Vagina (tissue), 2 donors: ENCODE data around the gene SYT2. TPM values are rescaled to one million over a fixed set of nuclear protein-coding genes. Genes with fewer than 3 reads are reported as not detected.
"Not testable (repeated sequence)": the region's sequence is repeated elsewhere in the genome, so short reads cannot be mapped to it uniquely, and the experiment has no call there.

Source experiments
- DNase-seq, 2 donors: peaks; one replicate each; pipeline ENCODE4 v3.0.0-alpha.2; 2017; ENCODE audit errors: extremely low spot score in 2 of 2
- H3K27ac ChIP-seq: fragments of 200-600 bp; sonication (generic); one replicate; pipeline ENCODE4 v1.5.1; 2019
- H3K27me3 ChIP-seq: fragments of 200-600 bp; sonication (generic); one replicate; pipeline ENCODE4 v1.5.1; 2019
- H3K36me3 ChIP-seq, 2 donors: fragments of 200-600 bp; sonication (generic); one replicate each; pipeline ENCODE4 v1.5.1; 2017 to 2019
- H3K4me1 ChIP-seq: fragments of 200-600 bp; sonication (generic); one replicate; pipeline ENCODE4 v1.5.1; 2019
- H3K4me3 ChIP-seq, 2 donors: fragments of 200-600 bp; sonication (generic); 1 replicate in 1 of 2; 2 replicates in 1 of 2; pipeline ENCODE4 v1.5.1; 2016 to 2019
- H3K9me3 ChIP-seq: fragments of 200-600 bp; sonication (generic); one replicate; pipeline ENCODE4 v1.5.1; 2019
- CTCF ChIP-seq, 3 experiments: fragments of 450-650 bp in 2 of 3; fragments of 200-600 bp in 1 of 3; sonication (generic) in 1 of 3; IDR thresholded peaks; one replicate each; pipeline ENCODE4 v1.5.1; 2017 to 2019; ENCODE audit warnings: antibody characterized with exemption in 3 of 3, mild to moderate bottlenecking in 2 of 3, moderate library complexity in 2 of 3
- POLR2A ChIP-seq, 2 donors: fragments of 450-650 bp; IDR thresholded peaks; one replicate each; pipeline ENCODE4 v1.6.1; 2017; ENCODE audit warnings: antibody characterized with exemption in 2 of 2, mild to moderate bottlenecking in 2 of 2, moderate library complexity in 2 of 2
- POLR2AphosphoS5 ChIP-seq, 2 donors: sonication (generic); formaldehyde crosslinking; IDR thresholded peaks; one replicate each; pipeline ENCODE4 v1.9.0; 2017; ENCODE audit warnings: antibody characterized with exemption in 2 of 2, mild to moderate bottlenecking in 2 of 2, low read depth in 1 of 2; ENCODE audit not compliant: insufficient read depth in 1 of 2
- intact Hi-C: fragments of 100-400 bp; cut with DNase I; formaldehyde crosslinking; loops from one replicate; pipeline ENCODE4 v1.15.1; 2023
- total RNA-seq: library from RNA; depleted of rRNA; stranded (reverse); fragments of >200 nt; gene quantifications from one replicate; pipeline ENCODE4 v1.2.3, GENCODE V29; 2016

The SYT2 gene
- total RNA-seq, 1 donor from 2014 or later: not detected

- H3K4me1 ChIP-seq: peaks cover 15% of the 10 kb centered on the region
- intact Hi-C loops: no loop called here
- H3K4me3 ChIP-seq: no peak overlapping the region
- H3K9me3 ChIP-seq: no peaks in the 10 kb centered on the region
- no peaks in the 10 kb centered on the region for H3K36me3 ChIP-seq
- TF ChIP-seq POLR2A (IDR thresholded peaks at IDR 0.05): no peak
- TF ChIP-seq POLR2AphosphoS5 (IDR thresholded peaks at IDR 0.05; ENCODE audit: insufficient read depth in 1 of 2, low read depth in 1 of 2): no peak
- TF ChIP-seq CTCF (IDR thresholded peaks at IDR 0.05): no peak
- DNase-seq: no peak
- no peaks in the 10 kb centered on the region for H3K27me3 ChIP-seq
- no peak overlapping the region for H3K27ac ChIP-seq
These were observed 96.7 kb downstream of the SYT2 start for GRCh38 chr1:202613571-202613970.

DNA sequence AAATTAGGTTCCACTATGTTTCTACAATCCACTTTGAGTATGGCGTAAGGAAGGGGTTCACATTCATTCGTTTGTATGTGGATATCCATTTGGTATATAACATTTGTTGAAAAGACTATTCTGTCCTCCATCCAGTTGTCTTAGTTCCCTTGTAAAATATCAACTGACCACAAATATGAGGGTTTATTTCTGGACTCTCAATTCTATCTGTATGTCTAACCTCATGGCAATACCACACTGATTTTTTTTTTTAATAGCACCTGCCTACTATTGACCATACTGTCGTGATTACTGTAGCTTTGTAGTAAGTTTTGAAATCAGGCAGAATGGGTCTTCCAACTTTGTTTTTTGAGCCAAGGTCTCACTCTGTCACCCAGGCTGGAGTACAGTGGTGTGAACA, 98.2 kb downstream of the SYT2 start:
- H3K27me3 ChIP-seq, H3K27ac ChIP-seq, intact Hi-C loops, H3K36me3 ChIP-seq, H3K4me3 ChIP-seq, DNase-seq, H3K9me3 ChIP-seq: not testable (repeated sequence)
- H3K4me1 ChIP-seq: peaks cover 15% of the 10 kb centered on the region

GRCh38 chr1:202605515-202605914, 104.7 kb downstream of the SYT2 start:
- Histone ChIP-seq H3K36me3 (no peaks in the 10 kb centered on the region), H3K4me3 (no peak overlapping the region), H3K4me1 (no peaks in the 10 kb centered on the region), H3K27ac (no peak overlapping the region), H3K27me3 (no peaks in the 10 kb centered on the region), H3K9me3 (no peaks in the 10 kb centered on the region)
- intact Hi-C loops: no loop called here
- TF ChIP-seq POLR2AphosphoS5 (IDR thresholded peaks at IDR 0.05; ENCODE audit: insufficient read depth in 1 of 2, low read depth in 1 of 2): no peak
- TF ChIP-seq CTCF (IDR thresholded peaks at IDR 0.05): no peak
- TF ChIP-seq POLR2A (IDR thresholded peaks at IDR 0.05): no peak
- no peak for DNase-seq

DNA sequence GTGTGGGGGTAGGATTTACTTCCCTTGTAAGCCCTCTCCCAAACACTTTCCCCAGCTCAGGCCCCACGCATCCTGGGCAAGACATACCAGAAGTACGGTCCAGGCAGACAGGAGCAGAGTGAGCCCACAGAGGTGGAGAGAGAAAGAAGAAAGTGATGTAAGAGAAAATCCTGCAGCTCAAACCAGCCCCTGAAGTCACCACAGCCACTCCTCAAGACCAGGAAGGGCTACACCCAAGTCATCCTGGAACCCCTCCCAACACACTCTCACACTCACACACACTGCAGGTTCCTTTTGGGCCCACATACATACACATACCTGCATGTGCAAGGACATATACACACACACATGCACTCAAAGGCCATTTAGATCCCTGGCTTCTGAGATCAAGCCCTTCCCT, 106.8 kb downstream of the SYT2 start:
- H3K4me1 ChIP-seq: no peaks in the 10 kb centered on the region
- no peaks in the 10 kb centered on the region for H3K36me3 ChIP-seq
- H3K9me3 ChIP-seq: no peaks in the 10 kb centered on the region
- H3K27ac ChIP-seq: no peak overlapping the region
- H3K4me3 ChIP-seq: no peak overlapping the region
- intact Hi-C loops: no loop called here
- TF ChIP-seq POLR2AphosphoS5 (IDR thresholded peaks at IDR 0.05; ENCODE audit: insufficient read depth in 1 of 2, low read depth in 1 of 2) (no peak), POLR2A (IDR thresholded peaks at IDR 0.05) (no peak), CTCF (IDR thresholded peaks at IDR 0.05) (no peak)
- DNase-seq: no peak
- no peaks in the 10 kb centered on the region for H3K27me3 ChIP-seq

DNA sequence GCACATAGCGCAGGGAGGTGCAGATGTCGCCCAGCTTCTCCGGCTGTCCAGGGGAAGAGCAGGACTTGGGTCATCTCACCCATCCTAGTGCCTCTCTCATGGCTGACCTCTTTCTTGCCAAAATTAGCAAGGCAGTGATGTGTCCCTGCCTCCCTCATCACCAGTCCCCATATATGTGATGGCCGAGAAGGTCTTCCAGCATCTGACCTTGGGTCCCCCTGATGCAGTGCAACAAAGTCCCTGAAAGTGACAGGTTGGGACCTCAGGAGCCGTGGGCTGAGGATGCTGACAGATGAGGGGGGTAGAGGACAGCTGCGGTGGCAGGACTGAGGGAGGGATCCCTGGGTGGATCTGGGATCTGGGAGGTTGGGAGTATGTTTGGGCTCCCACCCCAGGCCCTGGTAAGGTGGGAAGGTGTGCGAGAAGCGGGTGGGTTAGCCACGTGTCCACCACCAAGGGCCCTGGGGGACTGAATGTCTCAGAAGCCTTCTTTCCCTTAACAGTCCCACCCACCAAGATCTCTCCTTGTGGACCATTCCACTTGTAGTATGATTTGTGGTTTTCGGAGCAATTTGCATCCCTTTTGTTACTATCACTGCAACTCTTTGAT, 109.7 kb downstream of the SYT2 start:
- no peaks in the 10 kb centered on the region for H3K36me3 ChIP-seq
- TF ChIP-seq POLR2AphosphoS5 (IDR thresholded peaks at IDR 0.05; ENCODE audit: insufficient read depth in 1 of 2, low read depth in 1 of 2): no peak
- peak in 1 of 3 experiments; percentile 7 for TF ChIP-seq CTCF (IDR thresholded peaks at IDR 0.05)
- H3K27me3 ChIP-seq: no peaks in the 10 kb centered on the region
- no peak for DNase-seq
- no peaks in the 10 kb centered on the region for H3K4me1 ChIP-seq
- intact Hi-C loops: no loop called here
- H3K4me3 ChIP-seq: no peak overlapping the region
- no peaks in the 10 kb centered on the region for H3K9me3 ChIP-seq
- H3K27ac ChIP-seq: no peak overlapping the region
